Neural cell (in vitro differentiated cells): ENCODE measurements around the gene MROH2A.

Source experiments
- CTCF ChIP-seq: fragments of 450-650 bp; IDR thresholded peaks from 2 replicates; pipeline ENCODE4 v1.5.1; 2014; ENCODE audit warnings: antibody characterized with exemption, mild to moderate bottlenecking, moderate library complexity; ENCODE audit not compliant: poor library complexity, severe bottlenecking
- EZH2 ChIP-seq: fragments of 200-600, 300-800 bp; shearing (Covaris generic), sonication (generic); IDR thresholded peaks from 2 replicates; pipeline ENCODE4 v1.6.1; 2014; ENCODE audit warnings: antibody characterized with exemption, low read length, borderline replicate concordance, mild to moderate bottlenecking; ENCODE audit not compliant: insufficient read depth, poor library complexity, severe bottlenecking
- POLR2AphosphoS5 ChIP-seq: IDR thresholded peaks from 2 replicates; pipeline ENCODE4 v1.6.1; 2012
- RAD21 ChIP-seq: fragments of 450-650 bp; conservative IDR thresholded peaks from 2 replicates; pipeline ENCODE4 v1.6.1; 2014; ENCODE audit warnings: antibody characterized with exemption, mild to moderate bottlenecking, moderate library complexity
- REST ChIP-seq: IDR thresholded peaks from 2 replicates; pipeline ENCODE4 v1.6.1; 2012; ENCODE audit warnings: borderline replicate concordance

GRCh38 chr2:233795735-233796171 lies 17.6 kb downstream of the MROH2A start:
- TF ChIP-seq CTCF: no peak
- TF ChIP-seq EZH2: no peak
- TF ChIP-seq POLR2AphosphoS5: no peak
- TF ChIP-seq REST: no peak
- TF ChIP-seq RAD21: no peak
